IMR-90 (cell line): ENCODE data around the gene IMPG2. TPM values are rescaled to one million over a fixed set of nuclear protein-coding genes. Genes with fewer than 3 reads are reported as not detected.

Experiments
- ATAC-seq: fragments of 200-7000 bp; cut with Tn5 transposase; 2 replicates; pipeline ENCODE4 v1.9.1; 2020; ENCODE audit warnings: low read depth, mild to moderate bottlenecking, moderate library complexity
- BruUV-seq: library from RNA; stranded (reverse); fragments of 400-500 nt; replicated peaks from 2 replicates; lab custom pipeline; 2021; lab: Mats Ljungman, UMichigan
- CTCF ChIA-PET: fragments of 300-600 bp; formaldehyde crosslinking; extraction: SDS; loops from one replicate; lab custom pipeline; 2021; ENCODE audit warnings: antibody characterized with exemption; lab: Yijun Ruan, JAX
- POLR2A ChIA-PET: fragments of 300-600 bp; sonication (Branson Sonifier 250); formaldehyde crosslinking; loops from one replicate; lab custom pipeline; 2022; ENCODE audit warnings: antibody characterized with exemption; ENCODE audit not compliant: unreplicated experiment; lab: Charles Lee
- DNase-seq: peaks from one replicate; pipeline ENCODE4 v3.0.0; 2013
- H2AFZ ChIP-seq: replicated peaks from 2 replicates; pipeline ENCODE3; 2013; ENCODE audit warnings: low read length, mild to moderate bottlenecking; ENCODE audit not compliant: poor library complexity
- H2AK5ac ChIP-seq: 2 replicates; pipeline ENCODE4 v1.6.1; 2013; ENCODE audit warnings: low read depth, low read length, inconsistent platforms
- H2AK9ac ChIP-seq: replicated peaks from 2 replicates; pipeline ENCODE3; 2013; ENCODE audit warnings: mild to moderate bottlenecking, low read depth, low read length, moderate library complexity; ENCODE audit not compliant: poor library complexity
- H2BK120ac ChIP-seq: 2 replicates; pipeline ENCODE4 v1.6.1; 2013; ENCODE audit warnings: low read depth, low read length, inconsistent platforms
- H2BK15ac ChIP-seq: 3 replicates; pipeline ENCODE4 v1.6.1; 2013; ENCODE audit warnings: low read depth, low read length, inconsistent platforms
- H2BK20ac ChIP-seq: 2 replicates; pipeline ENCODE4 v1.6.1; 2013; ENCODE audit warnings: low read depth, mild to moderate bottlenecking, inconsistent platforms, low read length, moderate library complexity
- H2BK5ac ChIP-seq: 2 replicates; pipeline ENCODE4 v1.6.1; 2013; ENCODE audit warnings: mild to moderate bottlenecking, low read depth, low read length, inconsistent platforms; ENCODE audit not compliant: poor library complexity, severe bottlenecking
- H3K14ac ChIP-seq: replicated peaks from 2 replicates; pipeline ENCODE4 v1.6.1; 2013; ENCODE audit warnings: low read depth, low read length, inconsistent platforms
- H3K18ac ChIP-seq: 2 replicates; pipeline ENCODE4 v1.6.1; 2013; ENCODE audit warnings: low read depth, low read length, control low read depth
- H3K23ac ChIP-seq: 2 replicates; pipeline ENCODE4 v1.6.1; 2013; ENCODE audit warnings: low read depth, low read length, inconsistent platforms
- H3K27ac ChIP-seq: 2 replicates; pipeline ENCODE4 v1.5.1; 2013; ENCODE audit warnings: mild to moderate bottlenecking, control low read depth, low read length; ENCODE audit not compliant: insufficient read depth
- H3K27me3 ChIP-seq: 2 replicates; pipeline ENCODE4 v1.6.1; 2013; ENCODE audit warnings: low read length; ENCODE audit not compliant: control insufficient read depth, insufficient read depth
- H3K36me3 ChIP-seq: 2 replicates; pipeline ENCODE4 v1.6.1; 2013; ENCODE audit warnings: low read length, mixed read lengths; ENCODE audit not compliant: control insufficient read depth, insufficient read depth
- H3K4ac ChIP-seq: 2 replicates; pipeline ENCODE4 v1.6.1; 2013; ENCODE audit warnings: low read depth, low read length, inconsistent platforms
- H3K4me1 ChIP-seq: 2 replicates; pipeline ENCODE4 v1.6.1; 2013; ENCODE audit warnings: low read length, mixed read lengths; ENCODE audit not compliant: control insufficient read depth, insufficient read depth
- H3K4me2 ChIP-seq: 2 replicates; pipeline ENCODE4 v1.6.1; 2013; ENCODE audit warnings: low read depth, mild to moderate bottlenecking, control low read depth, low read length, moderate library complexity
- H3K4me3 ChIP-seq: 2 replicates; pipeline ENCODE4 v1.5.1; 2013; ENCODE audit warnings: low read depth, mild to moderate bottlenecking, control low read depth, low read length, moderate library complexity; ENCODE audit not compliant: insufficient read depth
- H3K56ac ChIP-seq: 2 replicates; pipeline ENCODE4 v1.6.1; 2013; ENCODE audit warnings: low read length, inconsistent platforms; ENCODE audit not compliant: insufficient read depth; ENCODE audit errors: extremely low read depth
- H3K79me1 ChIP-seq, 2 experiments: 2 replicates each; pipeline ENCODE4 v1.6.1; 2013; ENCODE audit warnings: low read length in 2 of 2, inconsistent platforms in 1 of 2, low read depth in 1 of 2
- H3K9ac ChIP-seq: 2 replicates; pipeline ENCODE4 v1.6.1; 2013; ENCODE audit warnings: low read depth, low read length, control low read depth
- H3K9me1 ChIP-seq: 2 replicates; pipeline ENCODE4 v1.6.1; 2013; ENCODE audit warnings: low read length, inconsistent platforms; ENCODE audit not compliant: insufficient read depth
- H3K9me3 ChIP-seq: 2 replicates; pipeline ENCODE4 v1.6.1; 2013; ENCODE audit warnings: low read length; ENCODE audit not compliant: control insufficient read depth, insufficient read depth
- H4K20me1 ChIP-seq: 2 replicates; pipeline ENCODE4 v1.6.1; 2013; ENCODE audit warnings: low read length, inconsistent platforms; ENCODE audit not compliant: insufficient read depth
- H4K5ac ChIP-seq: 2 replicates; pipeline ENCODE4 v1.6.1; 2013; ENCODE audit warnings: mild to moderate bottlenecking, low read depth, low read length, control low read depth
- H4K8ac ChIP-seq, 2 experiments: 2 replicates each; pipeline ENCODE4 v1.6.1; 2013; ENCODE audit warnings: low read depth in 2 of 2, low read length in 2 of 2, control low read depth in 1 of 2, inconsistent platforms in 1 of 2
- H4K91ac ChIP-seq: 2 replicates; pipeline ENCODE4 v1.6.1; 2013; ENCODE audit warnings: low read depth, low read length, inconsistent platforms; ENCODE audit not compliant: insufficient read depth
- CEBPB ChIP-seq: IDR thresholded peaks from 2 replicates; pipeline ENCODE4 v1.6.1; 2012; ENCODE audit warnings: low read depth, low read length, improper control_type of control experiment
- MAZ ChIP-seq: IDR thresholded peaks from 2 replicates; pipeline ENCODE4 v1.6.1; 2012; ENCODE audit warnings: low read depth, mild to moderate bottlenecking, low read length, improper control_type of control experiment, moderate library complexity, borderline replicate concordance
- MXI1 ChIP-seq: IDR thresholded peaks from 2 replicates; pipeline ENCODE4 v1.6.1; 2012; ENCODE audit warnings: low read depth, mild to moderate bottlenecking, low read length, moderate library complexity, borderline replicate concordance
- RCOR1 ChIP-seq: IDR thresholded peaks from 2 replicates; pipeline ENCODE4 v1.6.1; 2012; ENCODE audit warnings: mild to moderate bottlenecking, low read length, improper control_type of control experiment; ENCODE audit not compliant: insufficient replicate concordance
- SMC3 ChIP-seq: fragments of 150-350 bp; IDR thresholded peaks from 2 replicates; pipeline ENCODE4 v1.6.1; 2016; ENCODE audit warnings: low read depth, mild to moderate bottlenecking, antibody characterized with exemption, low read length, moderate library complexity
- WGBS, 2 experiments: methylation state at CpG; one replicate each; pipeline versions ENCODE4 v1.1.5 to v1.1.7; 2013; ENCODE audit warnings: missing lambda C conversion rate in 2 of 2; ENCODE audit not compliant: insufficient read length in 1 of 2; ENCODE audit errors: extremely low coverage in 2 of 2; 5-methylcytosine and 5-hydroxymethylcytosine counted together
- dilution Hi-C: fragments of 300-500 bp; cut with HindIII; formaldehyde crosslinking; loops from one replicate; pipeline ENCODE4 v1.14.3; 2018; ENCODE audit warnings: low sequenced_read_pairs; ENCODE audit not compliant: unreplicated experiment
- in situ Hi-C: fragments of 300-500 bp; cut with MboI; formaldehyde crosslinking; loops from 3 replicates; pipeline ENCODE4 v1.14.3; 2019; ENCODE audit warnings: low sequenced_read_pairs, inconsistent platforms, mixed read lengths
- intact Hi-C: fragments of 100-400 bp; cut with micrococcal nuclease; formaldehyde crosslinking; loops from 2 replicates; pipeline ENCODE4 v1.10.0; 2022
- polyA plus RNA-seq, 3 experiments: library from polyadenylated mRNA; depleted of rRNA; stranded (reverse); fragments of >200 nt; gene quantifications; 2 replicates each; pipeline ENCODE4 v1.2.3, GENCODE V29; 2012; ENCODE audit warnings: low replicate concordance in 1 of 3
- total RNA-seq: library from RNA; depleted of rRNA; stranded (reverse); fragments of >200 nt; gene quantifications from 2 replicates; pipeline ENCODE4 v1.2.3, GENCODE V29; 2012

IMPG2 gene
- total and polyA plus RNA-seq, 2 of the 4 experiments (the other 2 are of a cell fraction): 0.10 to 0.18 TPM

DNA sequence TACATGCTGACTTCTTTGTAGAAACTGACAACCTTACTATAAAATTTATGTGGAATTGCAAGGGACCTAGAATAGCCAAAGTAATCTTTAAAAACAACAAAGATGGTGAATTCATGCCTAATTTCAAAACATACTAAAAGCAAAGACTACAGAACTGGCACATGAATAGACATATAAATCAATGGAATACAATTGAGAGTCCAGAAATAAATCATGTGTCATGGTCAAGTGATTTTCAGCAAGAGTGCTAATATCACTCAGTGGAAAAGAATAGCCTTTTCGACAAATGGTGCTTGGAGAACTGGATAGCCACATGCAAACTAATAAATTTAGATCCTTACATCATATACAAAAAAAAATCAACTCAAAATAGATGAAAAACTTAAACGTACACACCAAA, 8.7 kb downstream of the IMPG2 start:
- POLR2A ChIA-PET: no interaction called here
- Histone ChIP-seq H3K9me3 (peaks cover 12% of the 10 kb centered on the region), H4K20me1 (no peaks in the 10 kb centered on the region)

More for the DNA sequence above, 8.7 kb downstream of the IMPG2 start:
- no TSS peak for BruUV-seq
- Histone ChIP-seq H3K4me2 (no peak overlapping the region), H3K14ac (no peak overlapping the region), H2BK20ac (no peak overlapping the region), H3K4ac (no peak overlapping the region), H4K91ac (no peak overlapping the region), H3K56ac (no peak overlapping the region), H3K4me3 (no peak overlapping the region), H3K4me1 (0 out of 2 replicates have a peak, but pooled peaks cover 2% of the 10 kb centered on the region), H4K5ac (no peak overlapping the region), H3K79me1 (no peaks in the 10 kb centered on the region), H3K36me3 (no peaks in the 10 kb centered on the region), H2AK5ac (no peak overlapping the region), H3K27ac (no peak overlapping the region), H2BK5ac (no peak overlapping the region), H3K9ac (no peak overlapping the region), H2BK120ac (no peak overlapping the region), H3K27me3 (no peaks in the 10 kb centered on the region), H3K18ac (no peak overlapping the region), H3K9me1 (no peaks in the 10 kb centered on the region), H2AFZ (no peak overlapping the region), H4K8ac (no peak overlapping the region), H2BK15ac (no peak overlapping the region), H2AK9ac (no peak overlapping the region), H3K23ac (no peak overlapping the region)
- WGBS, 2 experiments: 100% methylated on average over 1 of the region's 2 CpGs
- CTCF ChIA-PET: no interaction called here
- in situ Hi-C loops (no loop called here), intact Hi-C loops (no loop called here), dilution Hi-C loops (no loop called here)
- TF ChIP-seq MAZ (no peak), SMC3 (no peak), RCOR1 (no peak), CEBPB (no peak), MXI1 (no peak)
- ATAC-seq: no peak
- no peak for DNase-seq
